ENCODE measurements around the gene GALK1. TPM values are rescaled to one million over a fixed set of nuclear protein-coding genes. Genes with fewer than 3 reads are reported as not detected.
A peak's percentile ranks its signal among the peaks of the same experiment; 100 is the strongest.

Gene GALK1
- total and polyA plus RNA-seq, 9 of the 15 experiments (the other 6 are each of a cell fraction or from before 2014, with no cell fraction given) = 0.45 to 51.6 (median 17.4) TPM

- no peak for TF ChIP-seq SFPQ (IDR thresholded peaks at IDR 0.05; ENCODE audit: low read depth, low read length)
- no peak for TF ChIP-seq SIRT6 (IDR thresholded peaks at IDR 0.05; ENCODE audit: low read depth, low read length)
- no peak for TF ChIP-seq ZNF583 (CRISPR knock-in tag; IDR thresholded peaks at IDR 0.05)
- TF ChIP-seq SIN3A (IDR thresholded peaks at IDR 0.05; ENCODE audit: borderline replicate concordance in 2 of 2, control insufficient read depth in 1 of 2, low read depth in 2 of 2, low read length in 2 of 2) = peak in 1 of 2 experiments; percentile 92; a peak in 1 of 4 replicates
- TF ChIP-seq TBP (optimal IDR thresholded peaks at IDR 0.05; ENCODE audit: low read depth, low read length) = no peak
- no peak for TF ChIP-seq ZNF280A (IDR thresholded peaks at IDR 0.05; ENCODE audit: low read depth, partially characterized antibody)
- TF ChIP-seq BRF1 (IDR thresholded peaks at IDR 0.05; ENCODE audit: borderline replicate concordance, extremely low read depth, insufficient read length) = no peak
- 0 out of 4 replicates have a peak, but pooled peaks of 1 of the 2 experiments have one; percentile 6 for TF ChIP-seq CSDE1 (IDR thresholded peaks at IDR 0.05)
- 0 out of 4 replicates have a peak, but pooled peaks have one; percentile 9 to 30 for TF ChIP-seq RCOR1 (IDR thresholded peaks at IDR 0.05; ENCODE audit: borderline replicate concordance in 1 of 2, low read depth in 2 of 2, low read length in 2 of 2)
- TF ChIP-seq, protein P1, sequence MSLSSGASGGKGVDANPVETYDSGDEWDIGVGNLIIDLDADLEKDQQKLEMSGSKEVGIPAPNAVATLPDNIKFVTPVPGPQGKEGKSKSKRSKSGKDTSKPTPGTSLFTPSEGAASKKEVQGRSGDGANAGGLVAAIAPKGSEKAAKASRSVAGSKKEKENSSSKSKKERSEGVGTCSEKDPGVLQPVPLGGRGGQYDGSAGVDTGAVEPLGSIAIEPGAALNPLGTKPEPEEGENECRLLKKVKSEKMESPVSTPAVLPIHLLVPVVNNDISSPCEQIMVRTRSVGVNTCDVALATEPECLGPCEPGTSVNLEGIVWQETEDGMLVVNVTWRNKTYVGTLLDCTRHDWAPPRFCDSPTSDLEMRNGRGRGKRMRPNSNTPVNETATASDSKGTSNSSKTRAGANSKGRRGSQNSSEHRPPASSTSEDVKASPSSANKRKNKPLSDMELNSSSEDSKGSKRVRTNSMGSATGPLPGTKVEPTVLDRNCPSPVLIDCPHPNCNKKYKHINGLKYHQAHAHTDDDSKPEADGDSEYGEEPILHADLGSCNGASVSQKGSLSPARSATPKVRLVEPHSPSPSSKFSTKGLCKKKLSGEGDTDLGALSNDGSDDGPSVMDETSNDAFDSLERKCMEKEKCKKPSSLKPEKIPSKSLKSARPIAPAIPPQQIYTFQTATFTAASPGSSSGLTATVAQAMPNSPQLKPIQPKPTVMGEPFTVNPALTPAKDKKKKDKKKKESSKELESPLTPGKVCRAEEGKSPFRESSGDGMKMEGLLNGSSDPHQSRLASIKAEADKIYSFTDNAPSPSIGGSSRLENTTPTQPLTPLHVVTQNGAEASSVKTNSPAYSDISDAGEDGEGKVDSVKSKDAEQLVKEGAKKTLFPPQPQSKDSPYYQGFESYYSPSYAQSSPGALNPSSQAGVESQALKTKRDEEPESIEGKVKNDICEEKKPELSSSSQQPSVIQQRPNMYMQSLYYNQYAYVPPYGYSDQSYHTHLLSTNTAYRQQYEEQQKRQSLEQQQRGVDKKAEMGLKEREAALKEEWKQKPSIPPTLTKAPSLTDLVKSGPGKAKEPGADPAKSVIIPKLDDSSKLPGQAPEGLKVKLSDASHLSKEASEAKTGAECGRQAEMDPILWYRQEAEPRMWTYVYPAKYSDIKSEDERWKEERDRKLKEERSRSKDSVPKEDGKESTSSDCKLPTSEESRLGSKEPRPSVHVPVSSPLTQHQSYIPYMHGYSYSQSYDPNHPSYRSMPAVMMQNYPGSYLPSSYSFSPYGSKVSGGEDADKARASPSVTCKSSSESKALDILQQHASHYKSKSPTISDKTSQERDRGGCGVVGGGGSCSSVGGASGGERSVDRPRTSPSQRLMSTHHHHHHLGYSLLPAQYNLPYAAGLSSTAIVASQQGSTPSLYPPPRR (CRISPR knock-in tag; IDR thresholded peaks at IDR 0.05; ENCODE audit: borderline replicate concordance) = 0 out of 2 replicates have a peak, but pooled peaks have one; percentile 14
- no peak for TF ChIP-seq ZNF311 (CRISPR knock-in tag; IDR thresholded peaks at IDR 0.05)
- TF ChIP-seq ZC3H11A (IDR thresholded peaks at IDR 0.05; ENCODE audit: low read depth, low read length) = no peak
- peak; percentile 40 for TF ChIP-seq ARID1B (IDR thresholded peaks at IDR 0.05)
- TF ChIP-seq EHMT2 (IDR thresholded peaks at IDR 0.05) = no peak
- no peak for TF ChIP-seq SMARCB1 (IDR thresholded peaks at IDR 0.05; ENCODE audit: insufficient read length, low read depth)
- TF ChIP-seq CBX2 (IDR thresholded peaks at IDR 0.05; ENCODE audit: insufficient read depth, low read length, poor library complexity, severe bottlenecking) = no peak
Measured at GRCh38 chr17:75776386-75777295, 11.6 kb upstream of the GALK1 start (continued).

Measured in K562 (cell line).